SK-N-SH (cell line): ENCODE measurements around the gene KLF13. TPM values are rescaled to one million over a fixed set of nuclear protein-coding genes. Genes with fewer than 3 reads are reported as not detected.
A peak's percentile ranks its signal among the peaks of the same experiment; 100 is the strongest.

ENCODE experiments used
- CTCF ChIA-PET: fragments of 300-600, 350-600 bp; formaldehyde crosslinking; extraction: SDS; loops from one replicate; lab custom pipeline; 2021; lab: Yijun Ruan, JAX
- POLR2A ChIA-PET: fragments of 350-600 bp; sonication (Branson Sonifier 250); formaldehyde crosslinking; extraction: SDS; loops from one replicate; lab custom pipeline; 2020; ENCODE audit warnings: antibody characterized with exemption, inconsistent platforms; lab: Yijun Ruan, JAX
- DNase-seq: peaks from one replicate; pipeline ENCODE4 v3.0.0; 2012
- H2AFZ ChIP-seq: fragments of 200-600 bp; sonication (generic); 2 replicates; pipeline ENCODE4 v1.8.1; 2016; ENCODE audit warnings: antibody characterized with exemption, mild to moderate bottlenecking, low read depth
- H3F3A ChIP-seq: fragments of 200-600 bp; sonication (generic); replicated peaks from 2 replicates; pipeline ENCODE3; 2016; ENCODE audit warnings: antibody characterized with exemption, mild to moderate bottlenecking; ENCODE audit not compliant: insufficient read depth
- H3K27ac ChIP-seq, 2 experiments: fragments of 200-500 bp in 1 of 2; fragments of 200-600 bp in 1 of 2; sonication (Bioruptor generic) in 1 of 2; sonication (generic), shearing (Covaris generic) in 1 of 2; 2 replicates each; pipeline versions ENCODE4 v1.5.1 to v1.6.1; 2014 to 2016; ENCODE audit warnings: low read depth in 2 of 2, inconsistent platforms in 1 of 2, low read length in 1 of 2, mild to moderate bottlenecking in 1 of 2, mixed read lengths in 1 of 2
- H3K27me3 ChIP-seq: fragments of 200-600 bp; sonication (generic), shearing (Covaris generic); 2 replicates; pipeline ENCODE4 v1.6.1; 2016; ENCODE audit warnings: mixed run types; ENCODE audit not compliant: insufficient read depth
- H3K36me3 ChIP-seq, 2 experiments: fragments of 200-500 bp in 1 of 2; fragments of 200-600 bp in 1 of 2; sonication (Bioruptor generic) in 1 of 2; sonication (generic) in 1 of 2; replicated peaks in 1 of 2; 2 replicates each; pipeline versions ENCODE3 to v1.5.1; 2014 to 2016; ENCODE audit warnings: low read length in 1 of 2, mild to moderate bottlenecking in 1 of 2; ENCODE audit not compliant: insufficient read depth in 2 of 2, control insufficient read depth in 1 of 2
- H3K4me1 ChIP-seq, 2 experiments: fragments of 200-500 bp in 1 of 2; fragments of 200-600 bp in 1 of 2; sonication (Bioruptor generic) in 1 of 2; sonication (generic), shearing (Covaris generic) in 1 of 2; 2 replicates each; pipeline versions ENCODE4 v1.5.1 to v1.6.1; 2014 to 2016; ENCODE audit warnings: low read depth in 1 of 2, low read length in 1 of 2, mixed run types in 1 of 2; ENCODE audit not compliant: insufficient read depth in 2 of 2, control insufficient read depth in 1 of 2
- H3K4me2 ChIP-seq: fragments of 200-600 bp; sonication (generic), shearing (Covaris generic); 2 replicates; pipeline ENCODE4 v1.6.1; 2017; ENCODE audit warnings: mixed run types
- H3K4me3 ChIP-seq, 2 experiments: fragments of 200-500 bp in 1 of 2; fragments of 200-600 bp in 1 of 2; sonication (Bioruptor generic) in 1 of 2; sonication (generic), shearing (Covaris generic) in 1 of 2; 2 replicates each; pipeline versions ENCODE4 v1.5.1 to v1.8.1; 2014 to 2016; ENCODE audit warnings: low read depth in 2 of 2, inconsistent platforms in 1 of 2, low read length in 1 of 2, mild to moderate bottlenecking in 1 of 2, mixed read lengths in 1 of 2, moderate library complexity in 1 of 2
- H3K79me2 ChIP-seq: fragments of 200-600 bp; sonication (generic); 2 replicates; pipeline ENCODE4 v1.8.1; 2017; ENCODE audit warnings: mild to moderate bottlenecking; ENCODE audit not compliant: insufficient read depth
- H3K9ac ChIP-seq: fragments of 200-600 bp; sonication (generic); 2 replicates; pipeline ENCODE4 v1.6.1; 2017; ENCODE audit warnings: mixed run types
- H3K9me2 ChIP-seq: fragments of 200-600 bp; sonication (generic); 2 replicates; pipeline ENCODE4 v1.6.1; 2017; ENCODE audit warnings: mixed run types
- H3K9me3 ChIP-seq: fragments of 200-600 bp; sonication (generic); 2 replicates; pipeline ENCODE4 v1.6.1; 2017; ENCODE audit warnings: mixed run types, mild to moderate bottlenecking, moderate library complexity
- H4K20me1 ChIP-seq: fragments of 200-600 bp; sonication (generic); 2 replicates; pipeline ENCODE4 v1.6.1; 2017; ENCODE audit warnings: mild to moderate bottlenecking, mixed run types; ENCODE audit not compliant: insufficient read depth
- ELF1 ChIP-seq: IDR thresholded peaks from 2 replicates; pipeline ENCODE4 v1.4.0; 2012
- EZH2phosphoT487 ChIP-seq: fragments of 200-600 bp; sonication (generic); IDR thresholded peaks from 2 replicates; pipeline ENCODE4 v1.6.1; 2017; ENCODE audit warnings: low read depth, mixed run types, mild to moderate bottlenecking, antibody characterized with exemption, moderate library complexity, borderline replicate concordance
- FOSL2 ChIP-seq: IDR thresholded peaks from 2 replicates; pipeline ENCODE4 v1.4.0; 2012; ENCODE audit warnings: low read depth, mild to moderate bottlenecking, moderate library complexity, borderline replicate concordance
- GABPA ChIP-seq: IDR thresholded peaks from 2 replicates; pipeline ENCODE4 v1.4.0; 2012; ENCODE audit warnings: low read depth, mild to moderate bottlenecking
- GATA2 ChIP-seq: sonication (generic); formaldehyde crosslinking; IDR thresholded peaks from 2 replicates; pipeline ENCODE4 v1.5.0; 2020; ENCODE audit warnings: mild to moderate bottlenecking, missing genetic modification reagents
- IRF3 ChIP-seq: fragments of 150-350 bp; IDR thresholded peaks from 2 replicates; pipeline ENCODE4 v1.6.1; 2016; ENCODE audit warnings: mild to moderate bottlenecking, low read depth, low read length
- JUND ChIP-seq: IDR thresholded peaks from 2 replicates; pipeline ENCODE4 v1.4.0; 2012
- MAX ChIP-seq: IDR thresholded peaks from 2 replicates; pipeline ENCODE4 v1.4.0; 2012; ENCODE audit warnings: low read depth
- MEF2A ChIP-seq: IDR thresholded peaks from 2 replicates; pipeline ENCODE4 v1.4.0; 2012; ENCODE audit warnings: low read depth, borderline replicate concordance
- PBX3 ChIP-seq: IDR thresholded peaks from 2 replicates; pipeline ENCODE4; 2012
- POLR2AphosphoS5 ChIP-seq: IDR thresholded peaks from 2 replicates; pipeline ENCODE4 v1.6.1; 2012; ENCODE audit warnings: low read depth, low read length
- RFX5 ChIP-seq: IDR thresholded peaks from 2 replicates; pipeline ENCODE4 v1.6.1; 2012; ENCODE audit warnings: mild to moderate bottlenecking, improper control_type of control experiment, low read length
- RXRA ChIP-seq: IDR thresholded peaks from 2 replicates; pipeline ENCODE4 v1.4.0; 2012; ENCODE audit warnings: low read depth, mild to moderate bottlenecking, borderline replicate concordance
- TCF12 ChIP-seq: IDR thresholded peaks from 2 replicates; pipeline ENCODE4 v1.4.0; 2012
- USF2 ChIP-seq: fragments of 150-350 bp; IDR thresholded peaks from 2 replicates; pipeline ENCODE4 v1.6.1; 2017; ENCODE audit warnings: antibody characterized with exemption, low read length, low read depth, borderline replicate concordance
- YY1 ChIP-seq: IDR thresholded peaks from 2 replicates; pipeline ENCODE4 v1.4.0; 2012; ENCODE audit warnings: low read depth, mild to moderate bottlenecking
- ZBTB33 ChIP-seq: IDR thresholded peaks from 2 replicates; pipeline ENCODE4 v1.4.0; 2012; ENCODE audit warnings: low read depth, borderline replicate concordance
- WGBS: methylation state at CpG from one replicate; pipeline ENCODE4 v1.1.6; 2017; ENCODE audit warnings: low lambda C conversion rate; 5-methylcytosine and 5-hydroxymethylcytosine counted together
- polyA plus RNA-seq, 3 experiments: library from polyadenylated mRNA; depleted of rRNA; stranded (reverse); fragments of >200 nt; gene quantifications; 2 replicates each; pipeline ENCODE4 v1.2.3, GENCODE V29; 2012

The KLF13 gene
- polyA plus RNA-seq, 1 of the 3 experiments (the other 2 are of a cell fraction), result 7.1 TPM

- TF ChIP-seq EZH2phosphoT487 (no peak), ELF1 (no peak), GATA2 (CRISPR knock-in tag) (no peak), JUND (no peak), TCF12 (no peak), YY1 (no peak)
- TF ChIP-seq, all 33 proteins: peak for 0
Measured at GRCh38 chr15:31329640-31330010, 3.0 kb downstream of the KLF13 start (continued).

GRCh38 chr15:31330111-31330785, 3.6 kb downstream of the KLF13 start:
- Histone ChIP-seq H3K9me2 (no peaks in the 10 kb centered on the region), H3K4me1 (peaks cover 2 to 56% of the 10 kb centered on the region in 2 experiments; a peak in 2 of 4 replicates), H3K27ac (no peak overlapping the region; a peak in 1 of 4 replicates), H3K36me3 (no peaks in the 10 kb centered on the region), H4K20me1 (peaks cover 64% of the 10 kb centered on the region), H3F3A (peaks cover 5% of the 10 kb centered on the region), H3K4me3 (no peak overlapping the region), H3K9ac (no peak overlapping the region), H3K27me3 (no peaks in the 10 kb centered on the region), H2AFZ (no peak overlapping the region), H3K79me2 (peaks cover 60% of the 10 kb centered on the region), H3K4me2 (0 out of 2 replicates have a peak overlapping the region, but pooled peaks have one; percentile 80), H3K9me3 (no peaks in the 10 kb centered on the region)
- TF ChIP-seq POLR2AphosphoS5 (no peak), PBX3 (no peak), JUND (no peak), MEF2A (no peak), RFX5 (no peak), GABPA (no peak), ZBTB33 (no peak), IRF3 (no peak), FOSL2 (no peak), RXRA (no peak), MAX (no peak), USF2 (no peak), TCF12 (no peak)
- ChIA-PET POLR2A (no interaction called here), CTCF (interaction anchor here (0.8 to 0.9 kb wide), 2 partner anchors 105 to 159 kb away, joined by 3 read pairs; no protein-coding TSS in a partner anchor)
- WGBS, result 90% methylated on average over 6 of the region's 10 CpGs
- DNase-seq, result no peak
